Erythroblast (primary cell): ENCODE data around the gene NOS3.

Experiments
- DNase-seq, 2 experiments: peaks; one replicate each; lab custom pipeline; 2025; lab: John Stamatoyannopoulos, UW
- GATA1 ChIP-seq: IDR thresholded peaks from 2 replicates; pipeline ENCODE4 v1.6.1; 2011; ENCODE audit warnings: low read depth, mild to moderate bottlenecking, control low read depth, low read length, moderate library complexity
- POLR2A ChIP-seq: IDR thresholded peaks from 2 replicates; pipeline ENCODE4 v1.6.1; 2011; ENCODE audit warnings: mild to moderate bottlenecking, low read length

Gene NOS3

DNA sequence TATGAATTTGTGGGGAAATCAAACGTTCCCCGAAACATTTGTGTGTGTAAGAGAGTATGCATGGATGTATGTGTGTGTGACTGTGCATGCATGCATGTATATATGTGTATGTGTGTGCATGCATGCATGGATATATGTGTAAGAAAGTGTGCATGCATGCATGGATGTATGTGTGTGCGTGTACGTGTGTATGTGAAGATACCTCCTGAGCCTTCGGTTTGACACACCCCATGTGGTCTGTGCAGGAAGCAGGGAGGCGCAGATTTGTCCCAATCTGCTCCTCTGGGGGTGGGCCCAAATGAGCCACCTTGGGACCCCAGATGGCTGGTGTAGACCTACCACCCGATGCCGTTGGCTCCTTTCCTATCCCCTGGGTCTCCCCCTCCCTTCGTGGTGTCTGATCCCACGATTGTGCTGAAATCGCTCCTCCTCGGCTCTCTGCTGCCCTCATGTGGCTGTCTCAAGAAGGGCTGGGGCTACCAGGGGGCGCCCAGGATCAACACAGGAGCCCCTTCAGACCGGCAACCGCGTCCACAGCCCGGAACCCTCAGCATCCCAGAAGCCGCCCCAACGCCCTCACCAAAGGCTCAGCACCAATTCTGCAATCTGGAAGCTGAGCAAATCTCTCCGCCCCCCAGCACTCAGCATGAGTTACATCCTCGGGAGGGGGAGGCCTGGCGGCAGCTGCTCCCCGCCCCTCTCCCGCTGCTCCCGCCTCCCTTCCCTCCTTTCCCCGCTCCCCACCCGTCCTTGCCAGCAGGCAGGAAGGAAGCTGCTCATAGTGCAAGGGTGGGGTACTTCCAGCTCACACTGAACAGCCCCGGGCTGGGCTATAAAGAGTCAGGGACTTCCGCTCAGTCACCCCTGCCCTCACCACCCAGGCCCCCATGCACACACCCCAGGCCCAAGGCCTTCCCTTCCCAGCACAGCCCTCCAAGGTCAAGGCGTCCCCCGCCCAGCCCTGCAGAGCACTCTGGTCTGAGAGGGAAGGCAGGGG lies 2.3 kb upstream of the NOS3 start:
- TF ChIP-seq POLR2A (no peak), GATA1 (no peak)
- DNase-seq, result peak; percentile 66 to 78

- TF ChIP-seq GATA1 (no peak), POLR2A (no peak)
- DNase-seq, result no peak
Observed at GRCh38 chr7:150989456-150989855, 1.4 kb upstream of the NOS3 start.

GRCh38 chr7:150992051-150992640 lies 1.3 kb downstream of the NOS3 start:
- no peak for DNase-seq
- TF ChIP-seq POLR2A (no peak), GATA1 (no peak)

DNA sequence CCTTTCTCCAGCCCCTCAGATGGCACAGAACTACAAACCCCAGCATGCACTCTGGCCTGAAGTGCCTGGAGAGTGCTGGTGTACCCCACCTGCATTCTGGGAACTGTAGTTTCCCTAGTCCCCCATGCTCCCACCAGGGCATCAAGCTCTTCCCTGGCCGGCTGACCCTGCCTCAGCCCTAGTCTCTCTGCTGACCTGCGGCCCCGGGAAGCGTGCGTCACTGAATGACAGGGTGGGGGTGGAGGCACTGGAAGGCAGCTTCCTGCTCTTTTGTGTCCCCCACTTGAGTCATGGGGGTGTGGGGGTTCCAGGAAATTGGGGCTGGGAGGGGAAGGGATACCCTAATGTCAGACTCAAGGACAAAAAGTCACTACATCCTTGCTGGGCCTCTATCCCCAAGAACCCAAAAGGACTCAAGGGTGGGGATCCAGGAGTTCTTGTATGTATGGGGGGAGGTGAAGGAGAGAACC lies 2.1 kb downstream of the NOS3 start:
- no peak for TF ChIP-seq POLR2A
- TF ChIP-seq GATA1, result no peak
- peak; percentile 37 to 51 for DNase-seq

DNA sequence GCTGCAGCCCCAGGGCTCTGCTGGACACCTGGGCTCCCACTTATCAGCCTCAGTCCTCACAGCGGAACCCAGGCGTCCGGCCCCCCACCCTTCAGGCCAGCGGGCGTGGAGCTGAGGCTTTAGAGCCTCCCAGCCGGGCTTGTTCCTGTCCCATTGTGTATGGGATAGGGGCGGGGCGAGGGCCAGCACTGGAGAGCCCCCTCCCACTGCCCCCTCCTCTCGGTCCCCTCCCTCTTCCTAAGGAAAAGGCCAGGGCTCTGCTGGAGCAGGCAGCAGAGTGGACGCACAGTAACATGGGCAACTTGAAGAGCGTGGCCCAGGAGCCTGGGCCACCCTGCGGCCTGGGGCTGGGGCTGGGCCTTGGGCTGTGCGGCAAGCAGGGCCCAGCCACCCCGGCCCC lies 2.7 kb downstream of the NOS3 start:
- DNase-seq, result no peak
- TF ChIP-seq GATA1, result no peak
- TF ChIP-seq POLR2A, result no peak

- peak; percentile 87 to 91 for DNase-seq
- no peak for TF ChIP-seq GATA1
- TF ChIP-seq POLR2A, result no peak
Observed at GRCh38 chr7:150994141-150994837, 3.5 kb downstream of the NOS3 start.

DNA sequence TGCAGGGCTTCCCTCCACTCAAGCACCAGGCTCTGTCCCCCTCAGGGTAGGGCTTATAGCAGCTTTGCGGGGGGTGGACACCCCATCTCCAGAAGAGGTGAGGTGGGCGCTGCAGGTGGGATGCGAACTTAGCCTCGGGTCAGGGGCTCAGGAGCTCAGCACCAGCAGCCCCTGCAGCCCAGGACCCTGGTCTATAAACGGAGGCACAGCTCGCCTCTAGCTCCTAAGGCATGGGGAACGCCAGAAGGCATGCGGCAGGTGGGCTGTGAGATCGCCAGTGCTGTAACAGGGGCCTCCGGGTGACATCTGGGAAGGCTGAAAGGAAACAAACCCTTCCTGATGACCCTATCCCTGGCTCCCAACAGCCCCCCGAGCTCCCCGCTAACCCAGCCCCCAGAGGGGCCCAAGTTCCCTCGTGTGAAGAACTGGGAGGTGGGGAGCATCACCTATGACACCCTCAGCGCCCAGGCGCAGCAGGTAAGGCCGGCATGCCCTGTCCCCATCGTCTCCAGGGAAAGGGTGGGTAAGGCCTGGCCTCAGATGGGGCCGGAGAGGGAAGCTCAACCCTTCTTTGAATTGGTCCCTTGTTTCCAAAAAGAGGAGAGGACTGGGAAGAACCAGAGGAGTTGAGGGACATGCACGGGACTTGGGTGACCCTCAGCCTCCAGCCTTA lies 4.2 kb downstream of the NOS3 start:
- DNase-seq, result no peak
- no peak for TF ChIP-seq GATA1
- TF ChIP-seq POLR2A, result no peak

GRCh38 chr7:150996376-150997074 lies 5.7 kb downstream of the NOS3 start:
- TF ChIP-seq POLR2A, result no peak
- TF ChIP-seq GATA1, result no peak
- no peak for DNase-seq

DNA sequence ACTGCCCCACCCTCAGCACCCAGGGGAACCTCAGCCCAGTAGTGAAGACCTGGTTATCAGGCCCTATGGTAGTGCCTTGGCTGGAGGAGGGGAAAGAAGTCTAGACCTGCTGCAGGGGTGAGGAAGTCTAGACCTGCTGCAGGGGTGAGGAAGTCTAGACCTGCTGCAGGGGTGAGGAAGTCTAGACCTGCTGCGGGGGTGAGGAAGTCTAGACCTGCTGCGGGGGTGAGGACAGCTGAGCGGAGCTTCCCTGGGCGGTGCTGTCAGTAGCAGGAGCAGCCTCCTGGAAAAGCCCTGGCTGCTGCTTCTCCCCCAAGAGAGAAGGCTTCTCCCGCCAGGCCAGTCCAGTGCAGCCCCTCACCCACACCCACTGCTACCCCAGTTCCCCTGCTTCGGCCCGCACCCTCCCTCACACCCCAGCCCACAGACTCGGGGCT lies 6.3 kb downstream of the NOS3 start:
- TF ChIP-seq GATA1, result no peak
- no peak for TF ChIP-seq POLR2A
- DNase-seq, result no peak

- TF ChIP-seq GATA1 (no peak), POLR2A (no peak)
- no peak for DNase-seq
Observed at GRCh38 chr7:150997817-150998216, 7.0 kb downstream of the NOS3 start.

DNA sequence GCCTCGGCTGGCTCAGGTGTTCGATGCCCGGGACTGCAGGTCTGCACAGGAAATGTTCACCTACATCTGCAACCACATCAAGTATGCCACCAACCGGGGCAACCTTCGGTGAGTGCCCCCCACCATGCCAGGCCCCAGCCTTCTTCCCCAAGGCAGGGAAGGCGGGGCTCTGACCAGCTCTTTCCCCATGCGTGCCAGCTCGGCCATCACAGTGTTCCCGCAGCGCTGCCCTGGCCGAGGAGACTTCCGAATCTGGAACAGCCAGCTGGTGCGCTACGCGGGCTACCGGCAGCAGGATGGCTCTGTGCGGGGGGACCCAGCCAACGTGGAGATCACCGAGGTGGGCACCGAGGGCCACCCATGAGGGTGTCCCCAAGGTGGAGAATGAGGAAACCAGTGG lies 7.5 kb downstream of the NOS3 start:
- TF ChIP-seq GATA1 (no peak), POLR2A (no peak)
- DNase-seq, result no peak

DNA sequence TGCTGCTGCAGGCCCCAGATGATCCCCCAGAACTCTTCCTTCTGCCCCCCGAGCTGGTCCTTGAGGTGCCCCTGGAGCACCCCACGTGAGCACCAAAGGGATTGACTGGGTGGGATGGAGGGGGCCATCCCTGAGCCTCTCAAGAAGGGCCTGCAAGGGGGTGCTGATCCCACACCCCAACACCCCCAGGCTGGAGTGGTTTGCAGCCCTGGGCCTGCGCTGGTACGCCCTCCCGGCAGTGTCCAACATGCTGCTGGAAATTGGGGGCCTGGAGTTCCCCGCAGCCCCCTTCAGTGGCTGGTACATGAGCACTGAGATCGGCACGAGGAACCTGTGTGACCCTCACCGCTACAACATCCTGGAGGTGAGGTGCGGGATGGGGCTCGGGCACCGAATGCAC lies 8.2 kb downstream of the NOS3 start:
- DNase-seq, result no peak
- TF ChIP-seq POLR2A (no peak), GATA1 (no peak)
